SK-N-SH (cell line): Measurements from ENCODE around the gene SOD1. TPM values are rescaled to one million over a fixed set of nuclear protein-coding genes. Genes with fewer than 3 reads are reported as not detected.

Source experiments
- CTCF ChIA-PET: fragments of 300-600, 350-600 bp; formaldehyde crosslinking; extraction: SDS; loops from one replicate; lab custom pipeline; 2021; lab: Yijun Ruan, JAX
- POLR2A ChIA-PET: fragments of 350-600 bp; sonication (Branson Sonifier 250); formaldehyde crosslinking; extraction: SDS; loops from one replicate; lab custom pipeline; 2020; ENCODE audit warnings: antibody characterized with exemption, inconsistent platforms; lab: Yijun Ruan, JAX
- DNase-seq: peaks from one replicate; pipeline ENCODE4 v3.0.0; 2012
- H2AFZ ChIP-seq: fragments of 200-600 bp; sonication (generic); 2 replicates; pipeline ENCODE4 v1.8.1; 2016; ENCODE audit warnings: antibody characterized with exemption, mild to moderate bottlenecking, low read depth
- H3F3A ChIP-seq: fragments of 200-600 bp; sonication (generic); replicated peaks from 2 replicates; pipeline ENCODE3; 2016; ENCODE audit warnings: antibody characterized with exemption, mild to moderate bottlenecking; ENCODE audit not compliant: insufficient read depth
- H3K27ac ChIP-seq, 2 experiments: fragments of 200-500 bp in 1 of 2; fragments of 200-600 bp in 1 of 2; sonication (Bioruptor generic) in 1 of 2; sonication (generic), shearing (Covaris generic) in 1 of 2; 2 replicates each; pipeline versions ENCODE4 v1.5.1 to v1.6.1; 2014 to 2016; ENCODE audit warnings: low read depth in 2 of 2, inconsistent platforms in 1 of 2, low read length in 1 of 2, mild to moderate bottlenecking in 1 of 2, mixed read lengths in 1 of 2
- H3K27me3 ChIP-seq: fragments of 200-600 bp; sonication (generic), shearing (Covaris generic); 2 replicates; pipeline ENCODE4 v1.6.1; 2016; ENCODE audit warnings: mixed run types; ENCODE audit not compliant: insufficient read depth
- H3K36me3 ChIP-seq, 2 experiments: fragments of 200-500 bp in 1 of 2; fragments of 200-600 bp in 1 of 2; sonication (Bioruptor generic) in 1 of 2; sonication (generic) in 1 of 2; replicated peaks in 1 of 2; 2 replicates each; pipeline versions ENCODE3 to v1.5.1; 2014 to 2016; ENCODE audit warnings: low read length in 1 of 2, mild to moderate bottlenecking in 1 of 2; ENCODE audit not compliant: insufficient read depth in 2 of 2, control insufficient read depth in 1 of 2
- H3K4me1 ChIP-seq, 2 experiments: fragments of 200-500 bp in 1 of 2; fragments of 200-600 bp in 1 of 2; sonication (Bioruptor generic) in 1 of 2; sonication (generic), shearing (Covaris generic) in 1 of 2; 2 replicates each; pipeline versions ENCODE4 v1.5.1 to v1.6.1; 2014 to 2016; ENCODE audit warnings: low read depth in 1 of 2, low read length in 1 of 2, mixed run types in 1 of 2; ENCODE audit not compliant: insufficient read depth in 2 of 2, control insufficient read depth in 1 of 2
- H3K4me2 ChIP-seq: fragments of 200-600 bp; sonication (generic), shearing (Covaris generic); 2 replicates; pipeline ENCODE4 v1.6.1; 2017; ENCODE audit warnings: mixed run types
- H3K4me3 ChIP-seq, 2 experiments: fragments of 200-500 bp in 1 of 2; fragments of 200-600 bp in 1 of 2; sonication (Bioruptor generic) in 1 of 2; sonication (generic), shearing (Covaris generic) in 1 of 2; 2 replicates each; pipeline versions ENCODE4 v1.5.1 to v1.8.1; 2014 to 2016; ENCODE audit warnings: low read depth in 2 of 2, inconsistent platforms in 1 of 2, low read length in 1 of 2, mild to moderate bottlenecking in 1 of 2, mixed read lengths in 1 of 2, moderate library complexity in 1 of 2
- H3K79me2 ChIP-seq: fragments of 200-600 bp; sonication (generic); 2 replicates; pipeline ENCODE4 v1.8.1; 2017; ENCODE audit warnings: mild to moderate bottlenecking; ENCODE audit not compliant: insufficient read depth
- H3K9ac ChIP-seq: fragments of 200-600 bp; sonication (generic); 2 replicates; pipeline ENCODE4 v1.6.1; 2017; ENCODE audit warnings: mixed run types
- H3K9me2 ChIP-seq: fragments of 200-600 bp; sonication (generic); 2 replicates; pipeline ENCODE4 v1.6.1; 2017; ENCODE audit warnings: mixed run types
- H3K9me3 ChIP-seq: fragments of 200-600 bp; sonication (generic); 2 replicates; pipeline ENCODE4 v1.6.1; 2017; ENCODE audit warnings: mixed run types, mild to moderate bottlenecking, moderate library complexity
- H4K20me1 ChIP-seq: fragments of 200-600 bp; sonication (generic); 2 replicates; pipeline ENCODE4 v1.6.1; 2017; ENCODE audit warnings: mild to moderate bottlenecking, mixed run types; ENCODE audit not compliant: insufficient read depth
- EP300 ChIP-seq, 2 experiments: IDR thresholded peaks; 2 replicates each; pipeline versions ENCODE4 v1.4.0 to v1.6.1; 2012; ENCODE audit warnings: borderline replicate concordance in 1 of 2, low read depth in 1 of 2, low read length in 1 of 2
- FOXJ3 ChIP-seq: sonication (generic); formaldehyde crosslinking; IDR thresholded peaks from 2 replicates; pipeline ENCODE4 v1.5.1; 2020; ENCODE audit warnings: mild to moderate bottlenecking, missing genetic modification reagents
- FOXM1 ChIP-seq: IDR thresholded peaks from 2 replicates; pipeline ENCODE4 v1.4.0; 2012; ENCODE audit warnings: low read depth, mild to moderate bottlenecking
- GABPA ChIP-seq: IDR thresholded peaks from 2 replicates; pipeline ENCODE4 v1.4.0; 2012; ENCODE audit warnings: low read depth, mild to moderate bottlenecking
- JUND ChIP-seq: IDR thresholded peaks from 2 replicates; pipeline ENCODE4 v1.4.0; 2012
- MXI1 ChIP-seq: IDR thresholded peaks from 2 replicates; pipeline ENCODE4 v1.6.1; 2012; ENCODE audit warnings: mild to moderate bottlenecking, low read depth, low read length, improper control_type of control experiment
- NRF1 ChIP-seq: IDR thresholded peaks from 2 replicates; pipeline ENCODE4 v1.6.1; 2012; ENCODE audit warnings: low read depth, mild to moderate bottlenecking, low read length
- RAD21 ChIP-seq: IDR thresholded peaks from 2 replicates; pipeline ENCODE4 v1.6.1; 2012; ENCODE audit warnings: mild to moderate bottlenecking, low read length
- RCOR1 ChIP-seq: fragments of 150-350 bp; IDR thresholded peaks from 2 replicates; pipeline ENCODE4 v1.6.1; 2017; ENCODE audit warnings: antibody characterized with exemption, low read length
- SIN3A ChIP-seq: IDR thresholded peaks from 2 replicates; pipeline ENCODE4 v1.6.1; 2012; ENCODE audit warnings: low read depth, mild to moderate bottlenecking, low read length, moderate library complexity, borderline replicate concordance
- SMC3 ChIP-seq: IDR thresholded peaks from 2 replicates; pipeline ENCODE4 v1.6.1; 2012; ENCODE audit warnings: low read depth, low read length, improper control_type of control experiment
- TAF1 ChIP-seq: IDR thresholded peaks from 2 replicates; pipeline ENCODE4 v1.6.1; 2012; ENCODE audit warnings: low read depth, mild to moderate bottlenecking, low read length, moderate library complexity, borderline replicate concordance
- YY1 ChIP-seq: IDR thresholded peaks from 2 replicates; pipeline ENCODE4 v1.4.0; 2012; ENCODE audit warnings: low read depth, mild to moderate bottlenecking
- WGBS: methylation state at CpG from one replicate; pipeline ENCODE4 v1.1.6; 2017; ENCODE audit warnings: low lambda C conversion rate; 5-methylcytosine and 5-hydroxymethylcytosine counted together
- polyA plus RNA-seq, 3 experiments: library from polyadenylated mRNA; depleted of rRNA; stranded (reverse); fragments of >200 nt; gene quantifications; 2 replicates each; pipeline ENCODE4 v1.2.3, GENCODE V29; 2012
- TF ChIP-seq, protein P1 (sequence below): fragments of 150-350 bp; IDR thresholded peaks from 2 replicates; pipeline ENCODE4 v1.6.1; 2016; ENCODE audit warnings: mild to moderate bottlenecking, low read depth, low read length
- TF ChIP-seq, protein P2 (sequence below): IDR thresholded peaks from 2 replicates; pipeline ENCODE4 v1.4.0; 2012; ENCODE audit warnings: low read depth
- TF ChIP-seq, protein P3 (sequence below): fragments of 200-600 bp; sonication (generic); IDR thresholded peaks from 2 replicates; pipeline ENCODE4 v1.6.1; 2017; ENCODE audit warnings: antibody characterized with exemption, mild to moderate bottlenecking, moderate library complexity
- TF ChIP-seq, protein P4 (sequence below): IDR thresholded peaks from 2 replicates; pipeline ENCODE4 v1.4.0; 2012; ENCODE audit warnings: low read depth, borderline replicate concordance
- TF ChIP-seq, protein P5 (sequence below): IDR thresholded peaks from 2 replicates; pipeline ENCODE4; 2012

The SOD1 gene
- polyA plus RNA-seq, 1 of the 3 experiments (the other 2 are of a cell fraction): 572 TPM

DNA sequence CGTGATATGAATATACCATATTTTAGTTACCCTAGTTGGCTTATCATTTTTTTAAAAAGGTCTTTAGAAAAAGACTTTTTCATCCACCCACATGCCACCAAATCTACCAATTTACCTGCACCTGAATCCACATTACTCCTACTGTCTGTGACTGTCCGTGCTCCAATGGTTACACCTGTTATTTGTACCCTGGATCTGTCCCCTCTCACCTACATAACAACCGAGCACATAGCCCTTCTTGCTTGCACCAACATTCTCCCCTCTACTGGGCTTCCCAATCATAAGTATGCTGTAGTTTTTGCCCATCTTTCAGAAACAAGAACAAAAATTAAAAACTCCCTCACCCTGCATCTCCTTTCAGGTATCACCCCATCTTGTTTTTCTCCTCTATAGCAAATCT is 17.6 kb downstream of the SOD1 start:
- Histone ChIP-seq H3K4me1 (peaks cover 0 to 9% of the 10 kb centered on the region in 2 experiments; a peak in 1 of 4 replicates), H3K4me3 (no peak overlapping the region), H3K27ac (no peak overlapping the region), H3K9ac (no peak overlapping the region), H3K36me3 (peaks cover 41 to 58% of the 10 kb centered on the region in 2 experiments), H3F3A (peaks cover 18% of the 10 kb centered on the region), H3K9me2 (no peaks in the 10 kb centered on the region), H2AFZ (no peak overlapping the region), H3K4me2 (no peak overlapping the region), H3K9me3 (no peaks in the 10 kb centered on the region), H3K79me2 (0 out of 2 replicates have a peak, but pooled peaks cover 7% of the 10 kb centered on the region), H3K27me3 (no peaks in the 10 kb centered on the region), H4K20me1 (no peaks in the 10 kb centered on the region)
- DNase-seq: no peak
- CTCF ChIA-PET: no interaction called here
- WGBS: 96% methylated on average over 3 of the region's 3 CpGs
- POLR2A ChIA-PET: no interaction called here
- TF ChIP-seq JUND (no peak), RAD21 (no peak), NRF1 (no peak), GABPA (no peak), FOXJ3 (no peak), EP300 (IDR thresholded peaks at IDR 0.05; ENCODE audit: borderline replicate concordance in 1 of 2, low read depth in 1 of 2, low read length in 1 of 2) (no peak), TAF1 (no peak), MXI1 (no peak)
- TF ChIP-seq, protein P1, sequence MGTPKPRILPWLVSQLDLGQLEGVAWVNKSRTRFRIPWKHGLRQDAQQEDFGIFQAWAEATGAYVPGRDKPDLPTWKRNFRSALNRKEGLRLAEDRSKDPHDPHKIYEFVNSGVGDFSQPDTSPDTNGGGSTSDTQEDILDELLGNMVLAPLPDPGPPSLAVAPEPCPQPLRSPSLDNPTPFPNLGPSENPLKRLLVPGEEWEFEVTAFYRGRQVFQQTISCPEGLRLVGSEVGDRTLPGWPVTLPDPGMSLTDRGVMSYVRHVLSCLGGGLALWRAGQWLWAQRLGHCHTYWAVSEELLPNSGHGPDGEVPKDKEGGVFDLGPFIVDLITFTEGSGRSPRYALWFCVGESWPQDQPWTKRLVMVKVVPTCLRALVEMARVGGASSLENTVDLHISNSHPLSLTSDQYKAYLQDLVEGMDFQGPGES: no peak
- TF ChIP-seq, protein P2, sequence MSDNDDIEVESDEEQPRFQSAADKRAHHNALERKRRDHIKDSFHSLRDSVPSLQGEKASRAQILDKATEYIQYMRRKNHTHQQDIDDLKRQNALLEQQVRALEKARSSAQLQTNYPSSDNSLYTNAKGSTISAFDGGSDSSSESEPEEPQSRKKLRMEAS: no peak
- TF ChIP-seq, protein P3, sequence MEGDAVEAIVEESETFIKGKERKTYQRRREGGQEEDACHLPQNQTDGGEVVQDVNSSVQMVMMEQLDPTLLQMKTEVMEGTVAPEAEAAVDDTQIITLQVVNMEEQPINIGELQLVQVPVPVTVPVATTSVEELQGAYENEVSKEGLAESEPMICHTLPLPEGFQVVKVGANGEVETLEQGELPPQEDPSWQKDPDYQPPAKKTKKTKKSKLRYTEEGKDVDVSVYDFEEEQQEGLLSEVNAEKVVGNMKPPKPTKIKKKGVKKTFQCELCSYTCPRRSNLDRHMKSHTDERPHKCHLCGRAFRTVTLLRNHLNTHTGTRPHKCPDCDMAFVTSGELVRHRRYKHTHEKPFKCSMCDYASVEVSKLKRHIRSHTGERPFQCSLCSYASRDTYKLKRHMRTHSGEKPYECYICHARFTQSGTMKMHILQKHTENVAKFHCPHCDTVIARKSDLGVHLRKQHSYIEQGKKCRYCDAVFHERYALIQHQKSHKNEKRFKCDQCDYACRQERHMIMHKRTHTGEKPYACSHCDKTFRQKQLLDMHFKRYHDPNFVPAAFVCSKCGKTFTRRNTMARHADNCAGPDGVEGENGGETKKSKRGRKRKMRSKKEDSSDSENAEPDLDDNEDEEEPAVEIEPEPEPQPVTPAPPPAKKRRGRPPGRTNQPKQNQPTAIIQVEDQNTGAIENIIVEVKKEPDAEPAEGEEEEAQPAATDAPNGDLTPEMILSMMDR: no peak
- TF ChIP-seq, protein P4, sequence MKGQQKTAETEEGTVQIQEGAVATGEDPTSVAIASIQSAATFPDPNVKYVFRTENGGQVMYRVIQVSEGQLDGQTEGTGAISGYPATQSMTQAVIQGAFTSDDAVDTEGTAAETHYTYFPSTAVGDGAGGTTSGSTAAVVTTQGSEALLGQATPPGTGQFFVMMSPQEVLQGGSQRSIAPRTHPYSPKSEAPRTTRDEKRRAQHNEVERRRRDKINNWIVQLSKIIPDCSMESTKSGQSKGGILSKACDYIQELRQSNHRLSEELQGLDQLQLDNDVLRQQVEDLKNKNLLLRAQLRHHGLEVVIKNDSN: no peak
- TF ChIP-seq, protein P5, sequence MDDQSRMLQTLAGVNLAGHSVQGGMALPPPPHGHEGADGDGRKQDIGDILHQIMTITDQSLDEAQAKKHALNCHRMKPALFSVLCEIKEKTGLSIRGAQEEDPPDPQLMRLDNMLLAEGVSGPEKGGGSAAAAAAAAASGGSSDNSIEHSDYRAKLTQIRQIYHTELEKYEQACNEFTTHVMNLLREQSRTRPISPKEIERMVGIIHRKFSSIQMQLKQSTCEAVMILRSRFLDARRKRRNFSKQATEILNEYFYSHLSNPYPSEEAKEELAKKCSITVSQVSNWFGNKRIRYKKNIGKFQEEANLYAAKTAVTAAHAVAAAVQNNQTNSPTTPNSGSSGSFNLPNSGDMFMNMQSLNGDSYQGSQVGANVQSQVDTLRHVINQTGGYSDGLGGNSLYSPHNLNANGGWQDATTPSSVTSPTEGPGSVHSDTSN: no peak

DNA sequence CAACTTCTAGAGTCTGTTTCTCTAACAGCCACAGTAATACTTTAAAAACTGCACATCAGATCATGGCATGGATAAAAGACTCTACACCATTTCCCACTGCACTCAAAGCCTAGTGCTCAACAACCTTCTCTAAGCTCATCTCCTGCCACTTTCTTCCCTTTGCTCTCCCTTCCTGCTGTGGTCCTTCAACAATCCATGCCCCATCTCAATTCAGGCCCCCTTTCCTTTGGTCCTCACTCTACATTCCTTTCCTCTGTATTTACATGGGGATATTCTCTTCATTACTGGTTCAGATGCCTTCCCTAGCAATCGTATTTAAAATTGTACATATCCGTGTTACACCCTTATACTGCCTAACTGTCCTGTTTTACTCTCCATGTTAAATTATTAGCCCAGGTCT is 19.0 kb downstream of the SOD1 start:
- Histone ChIP-seq H3K4me3 (no peak overlapping the region), H3K4me1 (peaks cover 0 to 23% of the 10 kb centered on the region in 2 experiments; a peak in 1 of 4 replicates), H4K20me1 (no peaks in the 10 kb centered on the region), H3K36me3 (peaks cover 48 to 60% of the 10 kb centered on the region in 2 experiments), H3K4me2 (no peak overlapping the region), H3F3A (peaks cover 20% of the 10 kb centered on the region), H3K27ac (no peak overlapping the region), H2AFZ (no peak overlapping the region), H3K79me2 (0 out of 2 replicates have a peak, but pooled peaks cover 9% of the 10 kb centered on the region), H3K9me2 (no peaks in the 10 kb centered on the region), H3K9me3 (no peaks in the 10 kb centered on the region), H3K27me3 (no peaks in the 10 kb centered on the region), H3K9ac (no peak overlapping the region)
- CTCF ChIA-PET: no interaction called here
- 89% methylated on average over 2 of the region's 2 CpGs for WGBS
- POLR2A ChIA-PET: no interaction called here
- DNase-seq: no peak
- TF ChIP-seq, protein P3: no peak
- TF ChIP-seq FOXM1 (no peak), SIN3A (no peak), RCOR1 (no peak), GABPA (no peak), NRF1 (no peak), SMC3 (no peak), YY1 (no peak)
- TF ChIP-seq, protein P5: no peak
